Mucosa of descending colon (tissue), 3 donors: ENCODE data around the gene OLFM4. TPM values are rescaled to one million over a fixed set of nuclear protein-coding genes. Genes with fewer than 3 reads are reported as not detected.

Experiments
- ATAC-seq: fragments of 200-7000 bp; cut with Tn5 transposase; one replicate; pipeline ENCODE4 v1.9.1; 2020; ENCODE audit warnings: mild to moderate bottlenecking, moderate library complexity
- DNase-seq, 3 donors: peaks; one replicate each; pipeline ENCODE4 v3.0.0-alpha.2; 2020
- H3K36me3 ChIP-seq: fragments of 200-600 bp; one replicate; pipeline ENCODE4 v1.8.0; 2021; ENCODE audit warnings: low read depth, mild to moderate bottlenecking
- H3K4me1 ChIP-seq: fragments of 200-600 bp; one replicate; pipeline ENCODE4 v1.8.0; 2021; ENCODE audit warnings: low read depth, mild to moderate bottlenecking
- H3K4me3 ChIP-seq: fragments of 200-600 bp; one replicate; pipeline ENCODE4 v1.8.0; 2021; ENCODE audit warnings: mild to moderate bottlenecking
- H3K9me3 ChIP-seq: fragments of 200-600 bp; one replicate; pipeline ENCODE4 v1.8.0; 2021; ENCODE audit warnings: mild to moderate bottlenecking
- CTCF ChIP-seq: fragments of 200-600 bp; IDR thresholded peaks from one replicate; pipeline ENCODE4 v1.8.0; 2022; ENCODE audit warnings: antibody characterized with exemption, mild to moderate bottlenecking
- intact Hi-C, 2 donors: fragments of 100-400 bp; cut with DNase I in 1 of 2; cut with micrococcal nuclease in 1 of 2; formaldehyde crosslinking; loops; one replicate each; pipeline versions ENCODE4 v1.11.0 to v1.11.1; 2022; cut with DNase I, micrococcal nuclease
- total RNA-seq, 3 donors: library from RNA; stranded (reverse); fragmentation: NEBNext Ultra II Directional in 2 of 3; extraction: Animal tissue kit (Norgen Biotek cat#: 25700) in 2 of 3; gene quantifications; one replicate each; pipeline versions ENCODE4 v1.2.1 to v1.2.4, GENCODE V29; 2021 to 2023
- donor health status: DM: no; HTN: no; CAD: no; lungs with moderate emphysema.
- donor health status: DM: no; HTN: no; CAD: no.
- donor health status: DM: no; HTN: yes; CAD: no.

Gene OLFM4
- total RNA-seq, 3 donors from 2014 or later, result 15.2 to 4,328 (median 91.8) TPM

GRCh38 chr13:53015971-53016370, 12.6 kb upstream of the OLFM4 start:
- no peak for TF ChIP-seq CTCF
- Histone ChIP-seq H3K4me1 (no peaks in the 10 kb centered on the region), H3K9me3 (no peaks in the 10 kb centered on the region), H3K36me3 (no peaks in the 10 kb centered on the region), H3K4me3 (no peak overlapping the region)
- intact Hi-C loops, result no loop called here
- DNase-seq (no peak), ATAC-seq (peak; percentile 13)

GRCh38 chr13:53017433-53017970, 11.1 kb upstream of the OLFM4 start:
- DNase-seq, result no peak
- no peaks in the 10 kb centered on the region for H3K36me3 ChIP-seq
- TF ChIP-seq CTCF, result no peak
- no peaks in the 10 kb centered on the region for H3K9me3 ChIP-seq
- intact Hi-C loops, result no loop called here
- ATAC-seq, result no peak
- H3K4me1 ChIP-seq, result no peaks in the 10 kb centered on the region
- no peak overlapping the region for H3K4me3 ChIP-seq

GRCh38 chr13:53018690-53019647, 9.6 kb upstream of the OLFM4 start:
- intact Hi-C loops, result no loop called here
- no peak for TF ChIP-seq CTCF
- DNase-seq (no peak), ATAC-seq (peak; percentile 71)
- H3K9me3 ChIP-seq, result no peaks in the 10 kb centered on the region
- H3K36me3 ChIP-seq, result no peaks in the 10 kb centered on the region
- no peaks in the 10 kb centered on the region for H3K4me1 ChIP-seq
- no peak overlapping the region for H3K4me3 ChIP-seq

GRCh38 chr13:53020764-53021335, 7.8 kb upstream of the OLFM4 start:
- intact Hi-C loops, result no loop called here
- Histone ChIP-seq H3K4me1 (no peaks in the 10 kb centered on the region), H3K4me3 (no peak overlapping the region), H3K36me3 (no peaks in the 10 kb centered on the region), H3K9me3 (no peaks in the 10 kb centered on the region)
- ATAC-seq (no peak), DNase-seq (no peak)
- no peak for TF ChIP-seq CTCF

- no peak for TF ChIP-seq CTCF
- no peaks in the 10 kb centered on the region for H3K36me3 ChIP-seq
- no peaks in the 10 kb centered on the region for H3K4me1 ChIP-seq
- no peak for ATAC-seq
- H3K4me3 ChIP-seq, result no peak overlapping the region
- H3K9me3 ChIP-seq, result no peaks in the 10 kb centered on the region
- intact Hi-C loops, result no loop called here
- no peak for DNase-seq
Measured at GRCh38 chr13:53023246-53023645, 5.4 kb upstream of the OLFM4 start.
